HCT116 (cell line): ENCODE data around the gene PAXIP1.

ENCODE experiments used
- EZH2phosphoT487 ChIP-seq: fragments of 200-600 bp; IDR thresholded peaks from 2 replicates; pipeline ENCODE4 v1.6.1; 2018; ENCODE audit warnings: antibody characterized with exemption, borderline replicate concordance
- JUND ChIP-seq: IDR thresholded peaks from 2 replicates; pipeline ENCODE4 v1.6.1; 2012
- POLR2A ChIP-seq: IDR thresholded peaks from 2 replicates; pipeline ENCODE4 v1.7.0; 2011; ENCODE audit warnings: borderline replicate concordance; ENCODE audit not compliant: insufficient read depth, insufficient read length; ENCODE audit errors: extremely low read depth
- POLR2AphosphoS5 ChIP-seq: IDR thresholded peaks from 2 replicates; pipeline ENCODE4 v1.6.1; 2011; ENCODE audit warnings: mild to moderate bottlenecking, low read depth, low read length, moderate library complexity
- RAD21 ChIP-seq: IDR thresholded peaks from 2 replicates; pipeline ENCODE4 v1.6.1; 2012; ENCODE audit warnings: low read depth, mild to moderate bottlenecking
- SIN3A ChIP-seq: IDR thresholded peaks from 2 replicates; pipeline ENCODE4 v1.6.1; 2012; ENCODE audit warnings: low read depth
- SRF ChIP-seq: IDR thresholded peaks from 2 replicates; pipeline ENCODE4 v1.6.1; 2012; ENCODE audit warnings: low read depth
- TF ChIP-seq, protein P1 (sequence below), 3 experiments: fragments of 200-600 bp in 1 of 3; sonication (generic) in 1 of 3; IDR thresholded peaks in 2 of 3; conservative IDR thresholded peaks in 1 of 3; 2 replicates each; pipeline ENCODE4 v1.5.1; 2012 to 2017; ENCODE audit warnings: low read depth in 2 of 3, low read length in 2 of 3, antibody characterized with exemption in 1 of 3, borderline replicate concordance in 1 of 3, control low read depth in 1 of 3, mild to moderate bottlenecking in 1 of 3, mixed read lengths in 1 of 3, mixed run types in 1 of 3, moderate library complexity in 1 of 3; ENCODE audit not compliant: insufficient read depth in 1 of 3
- TF ChIP-seq, protein P2 (sequence below): IDR thresholded peaks from 2 replicates; pipeline ENCODE4 v1.6.1; 2012

DNA sequence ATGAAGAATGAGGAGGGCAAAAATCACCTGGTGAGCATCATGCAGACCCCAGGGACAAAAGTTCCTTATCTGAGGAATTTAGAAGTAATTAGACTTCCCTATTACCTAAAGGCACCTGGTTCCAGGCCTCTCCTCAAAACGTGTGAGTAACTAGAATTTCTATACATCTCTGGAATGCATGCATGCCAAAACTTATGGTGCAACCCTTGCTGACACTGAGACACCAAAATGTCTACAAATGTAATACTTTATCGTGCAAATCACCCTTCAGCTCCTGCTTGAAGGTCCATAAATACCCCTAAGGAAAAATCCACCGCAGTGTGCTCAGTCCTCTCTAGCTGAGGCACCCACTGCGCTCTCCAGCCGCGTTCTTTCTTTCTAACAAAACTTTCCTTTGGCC lies 84.2 kb downstream of the PAXIP1 start:
- TF ChIP-seq, protein P1, sequence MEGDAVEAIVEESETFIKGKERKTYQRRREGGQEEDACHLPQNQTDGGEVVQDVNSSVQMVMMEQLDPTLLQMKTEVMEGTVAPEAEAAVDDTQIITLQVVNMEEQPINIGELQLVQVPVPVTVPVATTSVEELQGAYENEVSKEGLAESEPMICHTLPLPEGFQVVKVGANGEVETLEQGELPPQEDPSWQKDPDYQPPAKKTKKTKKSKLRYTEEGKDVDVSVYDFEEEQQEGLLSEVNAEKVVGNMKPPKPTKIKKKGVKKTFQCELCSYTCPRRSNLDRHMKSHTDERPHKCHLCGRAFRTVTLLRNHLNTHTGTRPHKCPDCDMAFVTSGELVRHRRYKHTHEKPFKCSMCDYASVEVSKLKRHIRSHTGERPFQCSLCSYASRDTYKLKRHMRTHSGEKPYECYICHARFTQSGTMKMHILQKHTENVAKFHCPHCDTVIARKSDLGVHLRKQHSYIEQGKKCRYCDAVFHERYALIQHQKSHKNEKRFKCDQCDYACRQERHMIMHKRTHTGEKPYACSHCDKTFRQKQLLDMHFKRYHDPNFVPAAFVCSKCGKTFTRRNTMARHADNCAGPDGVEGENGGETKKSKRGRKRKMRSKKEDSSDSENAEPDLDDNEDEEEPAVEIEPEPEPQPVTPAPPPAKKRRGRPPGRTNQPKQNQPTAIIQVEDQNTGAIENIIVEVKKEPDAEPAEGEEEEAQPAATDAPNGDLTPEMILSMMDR (IDR thresholded peaks at IDR 0.05 in 2 of 3, conservative IDR thresholded peaks at IDR 0.05 in 1 of 3; ENCODE audit: borderline replicate concordance in 1 of 3, insufficient read depth in 1 of 3, low read depth in 2 of 3, low read length in 2 of 3) = no peak
- TF ChIP-seq RAD21 (no peak), POLR2A (no peak), SRF (no peak), JUND (no peak), POLR2AphosphoS5 (no peak), SIN3A (no peak), EZH2phosphoT487 (no peak)
- TF ChIP-seq, protein P2, sequence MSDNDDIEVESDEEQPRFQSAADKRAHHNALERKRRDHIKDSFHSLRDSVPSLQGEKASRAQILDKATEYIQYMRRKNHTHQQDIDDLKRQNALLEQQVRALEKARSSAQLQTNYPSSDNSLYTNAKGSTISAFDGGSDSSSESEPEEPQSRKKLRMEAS = no peak
